PC-3 (cell line): Measurements from ENCODE around the gene MUC7.

Source experiments
- EZH2phosphoT487 ChIP-seq: fragments of 300-600 bp; sonication (generic); IDR thresholded peaks from 2 replicates; pipeline ENCODE4 v1.6.1; 2018; ENCODE audit warnings: mild to moderate bottlenecking, antibody characterized with exemption, low read length, borderline replicate concordance
- TF ChIP-seq, protein P1 (sequence below): fragments of 300-600 bp; sonication (generic); conservative IDR thresholded peaks from 2 replicates; pipeline ENCODE4 v1.5.1; 2017; ENCODE audit warnings: antibody characterized with exemption, low read depth, mild to moderate bottlenecking, low read length

DNA sequence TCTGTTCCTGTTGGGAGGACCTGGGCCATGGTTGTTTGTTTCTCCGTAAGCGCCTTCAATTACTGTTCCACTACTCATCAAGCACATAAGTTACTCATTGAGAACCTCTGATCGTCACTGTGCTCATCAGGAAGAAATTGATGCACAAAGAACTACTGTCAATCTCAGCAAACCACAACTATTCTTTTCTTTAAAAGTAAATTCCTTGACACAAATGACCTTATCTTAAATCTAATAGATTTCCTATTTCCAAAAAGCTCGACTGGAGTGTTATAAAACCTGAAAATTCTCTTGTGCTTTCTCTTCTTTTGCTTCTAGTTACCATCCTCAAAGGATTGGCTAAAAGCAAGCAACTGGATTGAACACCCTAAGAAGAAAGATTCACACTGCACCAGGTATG, at the start of gene MUC7:
- TF ChIP-seq, protein P1, sequence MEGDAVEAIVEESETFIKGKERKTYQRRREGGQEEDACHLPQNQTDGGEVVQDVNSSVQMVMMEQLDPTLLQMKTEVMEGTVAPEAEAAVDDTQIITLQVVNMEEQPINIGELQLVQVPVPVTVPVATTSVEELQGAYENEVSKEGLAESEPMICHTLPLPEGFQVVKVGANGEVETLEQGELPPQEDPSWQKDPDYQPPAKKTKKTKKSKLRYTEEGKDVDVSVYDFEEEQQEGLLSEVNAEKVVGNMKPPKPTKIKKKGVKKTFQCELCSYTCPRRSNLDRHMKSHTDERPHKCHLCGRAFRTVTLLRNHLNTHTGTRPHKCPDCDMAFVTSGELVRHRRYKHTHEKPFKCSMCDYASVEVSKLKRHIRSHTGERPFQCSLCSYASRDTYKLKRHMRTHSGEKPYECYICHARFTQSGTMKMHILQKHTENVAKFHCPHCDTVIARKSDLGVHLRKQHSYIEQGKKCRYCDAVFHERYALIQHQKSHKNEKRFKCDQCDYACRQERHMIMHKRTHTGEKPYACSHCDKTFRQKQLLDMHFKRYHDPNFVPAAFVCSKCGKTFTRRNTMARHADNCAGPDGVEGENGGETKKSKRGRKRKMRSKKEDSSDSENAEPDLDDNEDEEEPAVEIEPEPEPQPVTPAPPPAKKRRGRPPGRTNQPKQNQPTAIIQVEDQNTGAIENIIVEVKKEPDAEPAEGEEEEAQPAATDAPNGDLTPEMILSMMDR = no peak
- no peak for TF ChIP-seq EZH2phosphoT487
